UCSD-AML1 (cell line): ENCODE measurements around the gene AP2B1.
A peak's percentile ranks its signal among the peaks of the same experiment; 100 is the strongest.
"Not testable (repeated sequence)": the region's sequence is repeated elsewhere in the genome, so short reads cannot be mapped to it uniquely, and the experiment has no call there.

Experiments
- DNase-seq: peaks from one replicate; lab custom pipeline; 2025; ENCODE audit not compliant: unreplicated experiment; lab: John Stamatoyannopoulos, UW

Gene AP2B1

DNA sequence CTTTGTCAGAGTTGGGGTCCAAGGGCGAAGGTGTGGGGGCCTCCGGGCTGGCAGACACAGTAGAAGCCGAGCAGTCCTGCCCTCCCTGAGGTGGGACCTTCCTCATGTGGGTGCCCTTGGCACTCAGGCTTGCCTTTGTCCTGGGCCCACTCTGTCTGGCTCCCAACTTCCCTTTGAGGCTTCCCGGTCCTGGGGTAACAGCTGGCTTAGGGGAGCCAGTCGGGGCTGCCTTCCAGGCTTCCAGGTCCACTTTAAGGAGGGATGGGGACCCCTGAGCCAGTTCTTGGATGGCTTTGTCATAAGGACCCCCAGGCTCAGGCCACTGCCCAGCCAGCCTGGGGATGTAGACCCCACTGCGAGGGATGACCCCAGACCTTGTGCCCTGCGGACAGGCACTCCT lies 158.1 kb downstream of the AP2B1 start:
- no peak for DNase-seq

DNA sequence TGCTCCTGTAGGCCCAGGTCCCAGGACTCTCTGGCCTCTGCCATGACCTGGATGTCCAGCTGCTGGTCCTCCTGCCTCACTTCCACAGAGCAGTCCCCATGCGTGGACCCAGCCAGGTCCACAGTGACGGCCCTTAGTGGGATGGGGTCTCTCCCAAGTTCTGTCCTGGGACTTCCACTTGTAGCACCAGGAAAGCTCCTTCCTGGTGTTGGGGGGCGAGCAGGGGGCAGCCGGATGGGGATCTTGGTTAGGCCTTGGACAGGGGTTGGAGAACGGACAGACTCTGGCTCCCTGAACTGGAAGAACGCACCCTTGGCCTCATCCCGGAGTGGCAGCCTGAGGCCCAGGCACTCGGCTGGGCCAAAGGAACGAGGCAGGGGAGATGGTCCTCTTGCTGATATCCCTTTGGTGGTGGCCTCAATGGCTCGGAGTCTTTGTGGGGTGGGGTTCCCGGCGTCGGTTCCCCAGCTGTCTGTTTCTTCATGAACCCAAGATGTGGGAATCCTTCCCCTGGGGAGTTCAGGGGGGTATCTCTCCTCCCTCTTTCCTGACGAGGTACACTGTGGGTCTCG lies 158.7 kb downstream of the AP2B1 start:
- no peak for DNase-seq

DNA sequence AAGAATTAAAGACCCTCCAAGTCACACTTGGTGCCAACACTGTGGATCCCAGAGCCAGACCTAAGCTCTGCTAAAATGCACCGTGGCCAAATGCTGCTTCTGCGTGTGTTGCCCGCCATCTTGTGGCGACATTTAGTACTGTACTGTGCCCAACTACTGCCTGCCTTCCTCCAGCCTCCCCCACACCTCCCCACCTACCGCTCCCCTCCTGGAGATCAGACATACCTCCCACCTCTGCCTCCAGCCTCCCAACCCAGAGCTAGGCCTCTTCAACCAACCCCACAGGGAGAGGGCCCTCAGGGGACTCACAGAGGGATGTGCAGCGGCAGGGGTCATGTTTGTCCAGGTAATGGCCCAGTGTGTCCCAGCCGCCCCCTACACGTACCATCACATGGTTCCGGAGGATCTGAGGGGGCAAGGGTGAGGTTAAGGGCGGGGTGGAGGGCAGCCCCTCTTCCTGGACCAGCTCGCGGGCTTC lies 160.5 kb downstream of the AP2B1 start:
- peak; percentile 69 for DNase-seq

DNA sequence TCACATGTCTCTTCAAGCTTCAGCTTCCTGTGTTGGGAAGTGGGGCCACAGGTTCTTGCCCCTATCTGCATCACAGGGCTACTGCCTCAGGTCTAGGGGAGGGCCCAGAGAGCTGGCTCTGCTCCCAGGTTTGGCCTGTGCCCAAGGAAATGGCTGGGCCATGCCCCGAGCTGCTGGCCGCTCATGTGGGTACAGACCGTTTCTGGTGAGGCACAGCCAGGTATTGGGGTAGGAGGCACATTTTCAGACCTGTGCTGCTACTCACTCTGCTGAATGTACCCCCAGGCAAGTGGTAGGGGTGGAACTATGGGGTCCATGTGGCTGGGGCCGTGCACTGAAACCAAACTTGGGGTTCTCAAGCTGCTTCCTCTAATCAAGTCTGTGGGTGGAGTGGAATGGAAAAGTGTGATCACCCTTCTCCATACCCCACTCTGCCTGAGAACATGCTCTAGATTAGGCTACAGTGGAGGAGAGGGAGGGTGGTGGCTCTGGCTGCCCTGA lies 161.3 kb downstream of the AP2B1 start:
- DNase-seq: no peak

DNA sequence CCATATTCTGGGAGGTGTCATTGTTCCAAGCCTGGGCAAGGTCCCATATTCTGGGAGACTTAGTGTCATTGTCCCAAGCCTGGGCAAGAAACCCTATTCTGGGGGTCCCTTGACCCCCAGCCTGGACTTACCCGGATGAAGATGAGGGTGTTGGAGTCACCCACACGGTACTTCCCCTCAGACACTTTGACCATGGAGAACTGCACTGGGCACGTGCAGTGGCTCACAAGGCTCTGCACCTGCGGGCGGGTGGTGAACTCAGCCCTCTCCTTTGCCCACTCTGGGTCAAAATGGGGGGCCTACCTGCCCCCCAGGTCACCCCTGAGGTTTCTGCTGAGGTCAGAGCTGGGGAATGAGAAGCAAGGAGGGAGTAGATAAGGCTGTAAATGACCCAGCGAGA lies 161.9 kb downstream of the AP2B1 start:
- no peak for DNase-seq

DNA sequence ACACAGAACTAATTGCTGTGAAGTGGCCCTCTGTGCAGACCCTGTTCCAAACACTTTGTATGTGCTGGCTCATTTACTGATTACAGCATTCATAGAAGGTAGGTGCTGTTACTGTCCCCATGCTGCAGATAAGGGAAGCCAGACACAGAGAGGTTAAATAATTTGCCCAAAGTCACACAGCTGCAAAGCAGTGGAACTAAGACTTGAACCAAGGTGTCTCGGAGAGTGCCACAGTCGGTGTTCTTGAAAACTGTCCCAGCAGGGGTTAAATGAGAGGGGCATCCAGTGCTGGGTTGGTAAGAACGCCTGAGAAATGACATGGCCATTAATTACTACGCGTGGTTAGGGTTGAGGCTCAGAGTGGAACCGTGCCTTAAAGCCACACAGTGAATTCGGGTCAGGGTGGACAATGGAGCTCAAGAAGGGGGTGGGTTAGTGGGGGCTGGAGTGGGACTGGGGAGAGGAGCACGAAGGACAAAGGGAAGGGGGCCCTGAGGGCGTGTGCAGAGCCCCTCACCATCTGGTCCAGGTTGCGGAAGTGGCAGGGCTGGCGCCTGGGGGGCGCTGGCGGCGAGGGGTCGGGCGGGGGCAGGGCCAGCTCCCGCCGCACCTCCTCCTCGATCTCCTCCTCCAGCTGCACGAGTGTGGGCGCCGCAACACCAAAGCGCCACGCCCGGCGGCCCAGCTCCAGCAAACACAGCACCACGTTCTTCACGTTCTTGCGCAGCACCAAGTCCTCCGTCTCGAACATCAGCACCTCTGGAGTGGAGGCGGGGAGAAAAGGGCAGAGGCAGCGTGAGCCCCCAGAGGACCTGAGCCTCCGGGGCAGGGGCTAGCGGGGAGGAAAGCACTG lies 162.7 kb downstream of the AP2B1 start:
- DNase-seq: no peak

DNA sequence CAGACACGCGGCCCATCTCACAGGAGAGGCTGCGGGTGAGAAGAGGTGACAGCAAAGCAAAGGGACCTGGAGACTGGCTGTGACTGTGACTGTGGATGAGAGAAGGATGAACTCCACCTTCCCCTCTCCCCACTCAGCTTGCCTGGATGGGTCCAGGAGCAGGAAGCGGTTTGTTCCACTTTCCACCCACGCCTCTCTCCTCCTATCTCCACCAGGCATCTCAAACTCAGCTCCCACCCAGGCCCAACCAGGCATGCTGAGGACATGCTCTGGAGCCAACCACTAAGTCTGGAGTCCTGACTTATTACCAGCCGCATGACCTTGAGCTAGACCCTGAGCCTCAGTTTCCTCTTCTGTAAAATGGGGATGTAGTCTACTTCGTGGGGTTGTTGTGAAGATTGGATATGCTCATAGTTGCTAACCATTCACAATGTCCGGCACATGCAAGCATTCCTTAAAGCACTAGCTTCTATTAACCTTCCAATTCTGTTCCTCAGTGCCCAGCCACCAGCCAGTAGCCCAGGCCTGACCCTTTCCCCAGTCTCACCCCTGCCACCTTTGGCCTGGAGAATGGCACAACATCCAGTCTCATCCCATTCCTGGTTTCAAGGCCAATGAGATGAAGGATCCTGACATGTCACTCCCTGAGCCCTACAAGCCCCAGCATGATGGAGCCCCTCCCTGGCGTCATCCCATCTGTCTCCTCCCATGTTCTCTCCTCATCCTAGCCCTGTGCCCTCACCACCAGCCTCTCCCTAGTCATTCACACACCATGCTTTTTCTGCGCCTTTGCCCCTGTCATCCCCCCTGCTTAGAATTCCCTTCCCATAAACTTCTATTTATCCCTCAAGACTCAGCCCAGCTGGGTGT lies 163.6 kb downstream of the AP2B1 start:
- DNase-seq: no peak

DNA sequence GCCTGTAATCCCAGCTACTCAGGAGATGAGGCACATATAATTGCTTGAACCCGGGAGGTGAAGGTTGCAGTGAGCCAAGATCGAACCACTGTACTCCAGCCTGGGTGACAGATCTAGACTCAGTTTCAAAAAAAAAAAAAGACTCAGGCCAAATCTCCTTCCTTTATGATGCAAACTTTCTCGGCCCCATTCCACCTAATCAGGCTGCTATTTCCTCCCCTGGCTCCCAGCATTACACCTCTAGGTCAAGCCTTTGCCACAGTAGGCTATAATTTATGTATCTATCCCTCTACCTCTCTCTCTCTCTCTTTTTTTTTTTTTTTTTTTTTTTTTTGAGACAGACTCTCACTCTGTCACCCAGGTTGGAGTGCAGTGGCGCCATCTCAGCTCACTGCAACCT lies 164.4 kb downstream of the AP2B1 start:
- not testable (repeated sequence) for DNase-seq

DNA sequence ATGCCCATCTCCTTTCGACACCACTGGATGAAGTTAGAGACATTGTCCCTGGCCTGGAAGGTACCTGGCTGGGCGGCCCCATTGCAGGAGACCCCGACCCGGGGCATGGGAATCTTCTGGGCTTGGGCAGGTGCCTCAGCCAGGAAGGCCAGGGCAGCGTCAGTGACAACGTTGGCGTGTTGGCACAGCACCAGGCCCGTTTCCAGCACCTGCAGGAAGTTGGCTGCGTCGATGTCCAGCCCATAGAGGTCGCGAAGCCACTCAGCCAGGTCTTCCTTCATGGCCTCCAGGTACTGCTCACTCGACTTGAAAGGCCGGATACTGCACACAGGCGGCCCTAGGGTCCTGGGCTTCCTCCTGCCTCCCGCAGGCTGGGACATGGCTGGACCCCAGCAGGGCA lies 165.3 kb downstream of the AP2B1 start:
- no peak for DNase-seq

DNA sequence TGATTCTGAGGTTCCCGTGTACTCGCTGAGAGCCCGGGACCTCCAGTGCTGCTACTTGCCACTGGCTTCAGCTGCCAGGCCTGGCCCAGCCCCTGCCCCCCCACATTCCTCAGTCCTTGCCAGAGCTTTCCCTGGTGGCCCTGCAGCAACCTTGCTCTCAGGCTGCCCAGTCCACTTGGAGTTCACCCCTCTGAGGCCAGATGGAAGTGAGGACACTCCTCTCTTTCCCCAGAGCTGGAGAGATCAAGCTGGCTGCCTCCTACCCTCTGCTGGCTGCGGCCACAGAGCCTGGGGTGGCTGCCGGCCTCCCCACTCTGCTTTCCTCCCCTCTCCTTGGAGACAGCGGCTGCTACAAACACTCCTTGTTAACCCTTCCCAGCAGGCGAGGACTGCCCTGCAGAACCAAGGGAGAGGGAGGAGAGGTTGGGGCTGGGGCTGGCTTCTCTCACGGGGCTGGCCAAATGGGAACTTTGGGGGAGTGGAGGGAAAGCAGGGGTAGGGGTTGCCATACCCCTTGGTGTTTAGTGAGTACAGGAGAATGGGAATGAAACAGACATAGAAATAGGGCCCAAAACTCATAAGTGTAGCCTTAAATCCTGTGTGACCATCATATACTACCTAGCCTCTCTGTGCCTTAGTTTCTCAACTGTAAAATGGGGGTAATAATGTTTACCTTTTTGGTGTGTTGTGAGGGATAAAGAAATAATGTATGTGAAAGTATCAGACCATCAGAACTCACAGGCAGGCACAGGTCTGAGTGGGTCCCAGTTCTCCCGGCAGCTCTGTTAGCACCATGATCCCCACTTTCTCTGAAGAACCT lies 166.0 kb downstream of the AP2B1 start, which contains the start of gene GAS2L2:
Gene GAS2L2 (minus strand): TSS at position 295 of the 820 bp plus-strand sequence. CDS start 389 bp downstream, outside the sequence.
- no peak for DNase-seq

DNA sequence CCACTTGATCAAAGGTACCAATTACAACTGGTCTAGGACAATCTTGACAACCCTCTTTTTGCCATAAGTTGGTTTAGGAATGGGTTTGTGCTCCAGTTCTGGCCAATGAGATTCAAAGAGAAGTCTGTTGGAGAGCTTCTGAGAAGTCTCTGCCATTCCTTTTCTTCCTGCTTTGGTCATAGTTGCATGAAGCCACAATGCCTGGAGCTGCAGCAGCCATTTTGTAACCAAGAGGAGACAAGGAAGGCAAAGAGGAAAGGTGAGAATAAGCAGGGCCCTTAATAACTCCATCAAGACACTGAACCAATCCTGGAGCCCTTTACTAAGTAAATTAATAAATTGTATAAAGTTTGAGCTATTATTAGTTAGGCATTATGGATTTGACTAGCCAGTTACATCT lies 170.1 kb downstream of the AP2B1 start:
- DNase-seq: no peak

DNA sequence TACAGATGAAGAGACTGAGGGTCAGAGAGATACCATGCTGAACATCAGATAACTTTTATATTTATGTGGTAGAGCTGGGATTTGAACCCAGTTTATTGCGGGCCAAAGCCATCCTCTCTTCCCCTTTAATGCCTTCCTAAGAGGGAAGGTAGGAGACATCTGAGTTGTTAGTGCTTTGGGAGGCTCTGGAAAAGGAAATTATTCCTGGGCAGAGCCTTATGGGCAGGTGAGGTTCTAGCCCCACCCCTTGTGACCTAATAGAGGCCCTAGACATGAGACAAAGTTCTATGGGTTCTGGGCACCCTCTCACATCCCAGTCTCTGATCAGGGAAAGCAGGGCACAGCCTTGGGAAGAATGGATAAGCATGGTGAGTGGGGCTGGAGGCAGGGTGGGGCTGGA lies 173.5 kb downstream of the AP2B1 start, which contains the start of gene C17orf50:
Gene C17orf50 (plus strand): TSS at position 301 of the 400 bp plus-strand sequence. CDS start 55 bp downstream, at position 356.
- no peak for DNase-seq

DNA sequence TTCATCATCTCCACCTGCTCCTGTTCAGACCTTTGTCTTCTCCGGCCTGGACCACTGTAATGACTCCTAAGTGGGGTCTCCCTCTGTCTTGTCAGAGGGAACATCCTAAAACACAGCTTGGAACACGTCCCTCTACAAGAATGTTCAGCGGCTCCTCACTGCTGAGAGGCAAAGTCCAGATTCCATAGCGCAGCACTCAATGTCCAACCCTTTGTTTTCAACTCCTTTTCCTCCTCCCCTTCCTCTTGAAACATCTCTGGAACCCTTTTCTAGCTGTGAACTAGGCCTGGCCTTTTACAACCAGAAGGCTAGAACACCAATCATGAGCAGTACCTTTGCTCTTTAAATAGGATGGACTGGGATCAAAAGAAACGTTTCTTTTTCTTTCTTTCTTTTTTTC lies 174.5 kb downstream of the AP2B1 start:
- no peak for DNase-seq

DNA sequence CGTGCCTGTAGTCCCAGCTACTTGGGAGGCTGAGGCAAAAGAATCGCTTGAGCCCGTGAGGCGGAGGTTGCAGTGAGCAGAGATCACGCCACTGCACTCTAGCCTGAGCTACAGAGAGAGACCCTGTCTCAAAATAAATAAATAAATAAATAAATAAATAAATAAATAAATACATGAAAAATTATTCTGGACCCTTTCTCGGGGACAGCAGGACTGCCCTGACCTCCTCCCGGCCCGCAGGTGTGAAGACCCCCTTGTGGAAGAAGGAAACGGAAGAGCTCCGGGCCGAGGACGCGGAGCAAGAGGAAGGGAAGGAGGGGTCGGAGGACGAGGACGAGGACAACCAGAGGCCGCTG lies 176.6 kb downstream of the AP2B1 start:
- DNase-seq: no peak

DNA sequence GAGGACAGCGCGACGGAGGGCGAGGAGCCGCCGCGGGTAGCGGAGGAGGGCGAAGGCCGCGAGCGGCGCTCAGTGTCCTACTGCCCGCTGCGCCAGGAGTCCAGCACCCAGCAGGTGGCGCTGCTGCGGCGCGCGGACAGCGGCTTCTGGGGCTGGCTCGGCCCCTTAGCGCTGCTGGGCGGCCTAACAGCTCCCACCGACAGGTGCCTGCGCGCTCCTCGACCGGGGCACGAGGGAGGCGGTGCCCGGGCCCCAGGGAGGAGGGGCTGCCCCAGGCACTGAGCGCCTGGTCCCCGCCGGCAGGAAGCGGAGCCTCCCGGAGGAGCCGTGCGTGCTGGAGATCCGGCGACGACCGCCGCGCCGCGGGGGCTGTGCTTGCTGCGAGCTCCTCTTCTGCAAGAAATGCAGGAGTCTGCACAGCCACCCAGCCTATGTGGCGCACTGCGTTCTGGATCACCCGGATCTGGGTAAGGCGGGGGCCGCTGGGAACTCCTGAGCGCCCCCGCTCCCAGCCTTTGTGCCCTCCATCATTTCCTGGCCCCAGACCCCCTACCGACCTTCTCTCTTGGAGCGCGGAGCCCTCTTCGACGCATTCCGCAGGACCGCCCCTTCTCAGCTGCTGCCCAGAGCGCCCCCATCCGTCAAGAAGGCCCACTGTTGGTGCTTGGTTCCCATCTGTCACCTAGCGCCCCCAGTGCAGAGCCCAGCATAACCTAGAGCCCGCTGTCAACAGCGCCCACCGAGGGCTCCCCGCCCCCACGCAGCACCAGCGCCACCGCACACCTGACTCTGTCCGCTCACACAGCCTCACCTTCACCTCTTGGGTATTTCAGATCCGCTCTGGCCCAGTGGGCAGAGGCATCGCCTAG lies 177.2 kb downstream of the AP2B1 start:
- DNase-seq: peak; percentile 93

DNA sequence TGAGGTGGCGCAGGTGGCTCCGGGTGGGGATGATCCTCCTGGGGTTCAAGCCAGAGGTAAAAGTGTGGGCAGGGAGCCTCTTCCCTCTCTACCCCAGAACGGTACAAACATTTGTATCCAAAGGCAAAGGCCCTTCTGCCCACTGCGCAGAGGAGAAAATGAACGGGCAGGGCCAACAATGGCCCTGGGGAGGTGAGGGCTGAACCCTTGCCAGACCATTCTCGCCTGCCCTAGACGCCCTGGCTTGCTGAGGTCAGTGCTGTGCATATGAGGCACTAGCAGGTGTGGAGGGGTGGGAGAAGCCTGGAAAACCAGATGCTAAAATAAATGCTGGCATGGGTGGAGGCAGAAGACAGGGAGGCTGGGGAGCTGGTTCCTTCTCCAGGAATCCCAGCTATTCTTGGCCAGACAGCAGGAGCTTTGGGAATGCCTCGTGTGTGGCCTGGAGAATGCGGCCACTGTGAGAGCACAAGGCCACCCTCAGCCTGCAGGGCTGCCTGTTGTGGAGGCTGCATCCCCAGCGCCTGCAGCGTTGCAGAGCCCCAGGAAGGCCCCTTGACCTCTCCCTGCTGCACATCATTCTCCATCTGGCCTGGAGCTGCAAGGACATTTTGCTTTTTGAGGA lies 178.1 kb downstream of the AP2B1 start:
- DNase-seq: no peak

DNA sequence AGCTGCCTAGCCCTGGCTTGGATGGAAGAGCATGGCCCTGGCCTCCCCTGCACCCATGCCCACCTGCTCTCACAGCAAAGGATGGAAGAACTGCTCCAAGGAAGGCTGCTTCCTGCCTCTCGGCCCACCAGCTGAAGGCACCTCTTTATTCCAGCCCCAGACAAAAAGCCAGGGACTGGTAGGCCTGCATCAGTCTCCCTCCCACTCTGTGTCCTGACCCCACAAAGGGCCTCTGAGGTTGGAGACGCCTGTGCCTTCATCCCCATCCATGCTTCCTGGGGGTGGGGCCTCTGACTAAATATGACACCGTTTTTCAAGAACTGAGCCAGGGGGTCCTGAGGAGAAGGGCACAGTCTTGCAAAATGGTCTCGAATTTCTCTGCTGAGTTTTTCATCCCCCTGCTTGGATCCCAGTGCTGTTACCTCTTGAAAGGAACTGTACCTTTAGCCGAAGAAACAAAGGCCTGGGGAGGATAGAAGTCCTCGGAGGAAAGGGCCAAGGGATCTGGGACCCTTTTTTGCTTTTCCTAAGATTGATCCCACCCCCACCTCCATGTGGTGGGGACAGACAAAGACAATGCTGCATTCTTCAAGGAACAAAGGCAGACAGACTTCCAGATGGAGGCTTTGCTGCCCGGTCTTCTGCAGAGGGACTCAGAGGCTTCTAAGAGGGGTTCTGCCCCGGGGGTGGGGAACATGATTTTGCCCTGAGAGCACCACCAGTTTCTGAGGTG lies 178.8 kb downstream of the AP2B1 start:
- no peak for DNase-seq

DNA sequence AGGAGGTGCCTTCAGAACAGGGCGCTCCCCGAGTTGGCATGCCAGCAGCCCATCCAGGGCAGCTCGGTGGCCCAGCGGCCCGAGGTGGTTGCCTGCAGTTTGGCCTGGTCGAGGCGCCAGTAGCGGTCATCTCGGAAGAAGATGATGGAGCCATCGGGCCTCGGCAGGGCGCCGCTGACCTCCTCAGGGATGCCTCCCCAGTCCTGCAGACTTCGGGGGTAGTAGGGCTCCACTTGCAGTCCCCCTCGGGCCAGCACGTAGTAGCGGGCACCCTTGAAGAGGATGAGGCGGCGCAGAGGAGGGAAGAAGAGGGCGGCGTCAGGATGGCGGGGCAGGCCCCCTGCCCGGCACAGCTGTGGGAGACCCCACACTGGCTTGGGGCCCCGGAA lies 179.4 kb downstream of the AP2B1 start:
- no peak for DNase-seq
